ENCODE data around the gene WBP11.
"Not testable (repeated sequence)": the region's sequence is repeated elsewhere in the genome, so short reads cannot be mapped to it uniquely, and the experiment has no call there.

The WBP11 gene

DNA sequence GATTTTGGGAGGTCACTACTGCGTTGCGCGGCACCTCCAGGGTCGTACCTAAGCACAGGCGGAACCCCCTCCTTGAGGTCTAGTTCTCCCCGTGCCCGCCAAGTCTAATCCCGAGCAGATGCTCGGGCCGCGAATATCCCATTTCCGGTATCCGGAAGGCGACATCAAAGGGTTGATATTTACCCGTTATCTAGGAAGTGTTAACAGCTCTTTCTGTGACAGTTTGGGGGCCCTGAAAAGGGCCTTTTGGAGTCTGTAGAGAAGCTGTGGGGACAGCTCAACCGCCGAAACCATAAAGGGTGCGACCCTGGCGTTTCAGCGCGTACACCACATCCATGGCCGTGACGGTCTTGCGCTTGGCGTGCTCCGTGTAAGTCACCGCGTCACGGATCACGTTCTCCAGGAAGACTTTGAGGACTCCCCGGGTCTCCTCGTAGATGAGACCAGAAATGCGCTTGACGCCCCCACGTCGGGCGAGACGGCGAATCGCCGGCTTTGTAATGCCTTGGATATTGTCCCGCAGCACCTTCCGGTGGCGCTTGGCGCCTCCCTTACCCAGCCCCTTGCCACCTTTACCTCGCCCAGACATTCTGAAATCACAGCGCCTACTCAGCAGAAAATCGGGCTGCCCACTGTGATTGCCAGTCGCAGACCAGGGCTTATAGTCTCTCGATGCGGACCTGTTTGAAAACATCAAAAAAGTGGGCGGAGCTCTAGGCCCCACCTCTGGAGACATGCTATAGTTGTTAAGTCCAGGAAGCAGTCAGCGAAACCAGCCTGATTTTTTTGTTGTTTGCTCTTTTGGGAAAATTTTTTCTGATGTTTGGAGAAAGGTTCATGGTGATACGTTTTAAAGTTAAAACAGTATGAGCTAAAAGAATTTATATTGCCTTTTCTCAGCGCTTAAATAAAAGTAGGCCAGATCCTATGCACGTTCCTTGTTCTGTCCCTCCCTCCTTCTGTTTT lies 32.5 kb downstream of the WBP11 start:
- DNase-seq, result peak; percentile 34

DNA sequence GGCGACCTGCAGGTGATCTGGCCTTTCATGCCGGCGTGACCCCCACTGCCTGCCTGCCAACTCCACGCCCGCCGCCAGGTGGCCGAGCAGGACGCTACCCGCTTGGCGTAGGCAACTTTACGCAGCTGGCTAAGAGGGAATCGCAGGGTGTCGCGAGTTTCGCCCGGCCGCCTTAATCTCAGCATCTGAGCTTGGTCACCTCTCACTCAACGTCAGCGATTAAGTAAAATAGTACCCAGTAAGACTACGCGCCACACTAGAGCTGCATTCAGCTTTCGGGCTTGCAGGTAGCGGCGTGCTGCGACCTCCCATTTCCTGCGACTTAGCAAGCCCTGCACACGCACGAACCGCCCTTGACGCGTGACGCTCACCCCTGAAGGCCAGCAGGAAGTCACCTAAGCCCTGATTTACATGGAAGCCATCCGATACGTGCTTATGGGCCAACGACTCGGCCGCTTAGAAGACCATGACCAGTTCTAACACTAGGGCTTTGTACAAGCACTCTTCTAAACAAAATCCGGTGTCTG lies 33.2 kb downstream of the WBP11 start:
- peak; percentile 28 for DNase-seq

- no peak for DNase-seq
Measured at GRCh38 chr12:14769466-14769968, 33.8 kb downstream of the WBP11 start.

DNA sequence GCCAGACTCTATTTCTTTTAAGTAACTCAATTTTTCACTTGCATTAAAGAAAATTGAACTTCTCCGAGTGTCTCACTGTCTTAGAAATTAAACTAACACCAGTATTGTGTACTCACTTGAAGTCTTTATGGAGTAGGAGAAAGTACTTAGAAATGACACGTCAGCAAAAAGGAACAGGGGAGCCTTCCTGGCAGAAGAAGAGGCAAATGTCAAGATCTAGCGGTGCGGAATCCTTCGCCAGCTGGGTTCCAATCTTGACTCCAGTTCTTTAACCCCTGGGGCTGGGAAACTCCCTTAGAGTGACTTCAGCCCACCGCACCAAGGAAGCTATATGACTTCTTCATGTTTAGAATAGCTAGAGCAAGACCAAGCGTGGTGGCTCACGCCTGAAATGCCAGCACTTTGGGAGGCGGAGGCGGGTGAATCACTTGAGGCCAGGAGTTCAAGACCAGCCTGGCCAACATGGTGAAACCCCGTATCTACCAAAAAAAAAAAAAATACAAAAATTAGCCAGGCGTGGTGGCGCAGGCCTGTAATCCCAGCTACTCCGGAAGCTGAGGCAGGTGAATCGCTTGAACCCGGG lies 34.4 kb downstream of the WBP11 start:
- no peak for DNase-seq

GRCh38 chr12:14767617-14768016 lies 35.7 kb downstream of the WBP11 start:
- DNase-seq, result no peak

DNA sequence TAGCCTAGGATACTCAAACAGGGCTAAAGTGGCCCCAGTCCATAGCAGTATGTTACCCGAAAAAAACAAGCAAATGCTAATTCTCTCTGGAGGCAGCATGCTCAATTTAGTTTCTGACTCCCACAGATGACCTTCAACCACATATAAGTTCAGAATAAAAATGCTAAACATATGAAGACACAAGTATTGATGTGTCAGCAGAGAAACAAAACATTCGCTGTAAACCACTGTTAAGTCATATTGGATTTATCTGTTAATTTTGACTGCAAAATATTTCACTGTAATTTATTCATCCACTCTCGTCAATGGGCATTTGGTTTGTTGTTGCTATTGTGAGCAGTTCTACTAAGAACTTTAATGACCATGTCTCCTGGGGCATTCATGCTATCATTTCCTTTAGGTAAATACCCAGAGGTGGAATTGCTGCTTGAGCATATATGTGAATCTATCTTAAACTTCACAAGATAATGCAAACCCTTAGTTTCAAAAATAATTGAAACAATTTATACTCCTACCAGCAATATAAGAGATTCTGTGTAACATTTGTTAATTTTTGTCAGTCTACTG lies 36.5 kb downstream of the WBP11 start:
- DNase-seq, result no peak

DNA sequence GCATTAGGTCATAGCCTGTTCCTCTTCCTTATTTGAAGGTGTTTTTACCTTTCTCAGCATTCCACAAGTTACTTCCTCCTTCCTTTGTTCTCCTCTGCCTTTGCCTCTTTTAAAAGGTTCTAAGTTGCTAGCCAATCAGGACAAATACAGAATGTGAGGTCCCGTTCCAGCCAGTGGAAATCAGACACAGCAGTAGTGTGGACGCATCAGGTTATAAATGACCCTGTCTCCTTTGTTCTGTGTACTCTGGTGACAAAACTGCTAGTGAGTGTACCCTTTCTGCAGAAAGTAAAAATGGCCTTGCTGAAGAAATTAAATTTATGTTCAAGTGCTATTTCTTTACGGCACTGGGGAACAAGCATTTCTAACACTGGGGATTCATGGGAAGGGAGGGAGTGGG lies 37.3 kb downstream of the WBP11 start:
- DNase-seq, result not testable (repeated sequence)

GRCh38 chr12:14765398-14765797 lies 37.9 kb downstream of the WBP11 start:
- no peak for DNase-seq

- not testable (repeated sequence) for DNase-seq
Measured at GRCh38 chr12:14759711-14760280, 43.5 kb downstream of the WBP11 start.

DNA sequence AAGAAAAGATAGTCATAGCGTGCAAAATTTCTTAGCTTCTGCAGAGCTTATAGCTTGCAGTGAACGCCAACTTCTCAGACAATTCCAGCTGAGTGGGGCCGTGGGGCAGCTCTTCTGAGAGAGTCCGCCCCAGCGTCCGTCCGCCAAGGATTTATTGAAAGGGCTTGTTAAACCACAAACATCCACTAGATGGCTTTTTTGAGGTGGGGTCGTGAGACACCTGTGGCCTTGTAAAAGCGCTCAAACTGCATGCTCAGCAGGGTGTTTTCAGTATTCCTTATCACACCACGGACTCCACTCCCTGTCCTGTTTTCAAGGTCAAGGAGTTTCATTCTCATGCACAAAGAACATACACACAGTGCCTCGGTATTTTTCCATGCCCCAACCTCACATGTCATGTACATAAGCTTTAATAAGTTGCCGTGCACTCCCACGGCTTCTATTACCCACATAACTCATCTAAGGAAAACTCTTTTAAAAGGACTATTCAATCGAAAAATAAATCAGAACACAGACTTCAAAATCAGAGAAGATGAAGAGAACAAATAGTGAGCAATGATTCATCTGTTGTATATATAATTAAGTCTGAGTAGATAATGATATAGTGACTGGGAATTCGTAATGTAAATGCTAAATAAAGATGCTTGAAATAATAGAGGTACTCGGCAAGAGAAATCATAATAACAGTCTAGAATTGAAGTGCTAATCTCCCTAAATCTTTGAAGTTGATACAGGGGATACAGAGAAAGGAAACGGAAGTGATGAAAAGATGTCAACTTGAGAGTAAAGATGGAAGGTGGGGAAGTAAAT lies 46.7 kb downstream of the WBP11 start:
- DNase-seq, result no peak

- no peak for DNase-seq
Measured at GRCh38 chr12:14751986-14752385, 51.3 kb downstream of the WBP11 start.

- DNase-seq, result no peak
Measured at GRCh38 chr12:14743061-14743460, 60.2 kb downstream of the WBP11 start.

DNA sequence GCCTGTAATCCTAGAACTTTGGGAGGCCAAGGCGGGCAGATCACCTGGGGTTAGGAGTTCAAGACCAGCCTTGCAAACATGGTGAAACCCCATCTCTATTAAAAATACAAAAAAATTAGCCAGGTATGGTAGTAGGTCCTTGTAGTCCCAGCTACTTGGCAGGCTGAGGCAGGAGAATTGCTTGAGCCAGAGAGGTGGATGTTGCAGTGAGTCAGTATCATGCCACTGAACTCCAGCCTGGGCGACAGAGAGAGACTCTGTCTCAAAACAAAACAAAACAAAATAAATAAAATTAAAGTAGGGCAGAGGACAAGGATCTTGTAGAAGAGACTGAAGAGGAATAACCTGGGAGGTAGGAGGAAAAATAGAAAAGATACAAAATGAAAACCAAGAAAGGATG lies 61.3 kb downstream of the WBP11 start:
- no peak for DNase-seq

- DNase-seq, result no peak
Measured at GRCh38 chr12:14741153-14741552, 62.1 kb downstream of the WBP11 start.

DNA sequence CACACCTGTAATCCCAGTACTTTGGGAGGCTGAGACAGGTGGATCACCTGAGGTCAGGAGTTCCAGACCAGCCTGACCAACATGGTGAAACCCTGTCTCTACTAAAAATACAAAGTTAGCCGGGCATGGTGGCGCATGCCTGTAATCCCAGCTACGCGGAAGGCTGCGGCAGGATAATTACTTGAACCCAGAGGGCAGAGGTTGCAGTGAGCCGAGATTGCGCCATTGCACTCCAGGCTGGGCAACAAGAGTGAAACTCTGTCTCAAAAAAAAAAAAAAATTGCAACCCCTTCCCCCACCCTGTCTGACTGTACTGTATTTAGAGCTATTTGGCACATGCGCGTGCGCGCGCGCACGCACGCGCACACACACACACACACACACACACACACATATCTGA lies 66.8 kb downstream of the WBP11 start:
- DNase-seq, result not testable (repeated sequence)

All from SHP77 treated with DMSO at 0.1 percent for 48 hours (cell line).